Caki2 (cell line): ENCODE data around the gene FAT2. TPM values are rescaled to one million over a fixed set of nuclear protein-coding genes. Genes with fewer than 3 reads are reported as not detected.

ENCODE experiments used
- total RNA-seq: library from RNA; depleted of rRNA; stranded (reverse); fragments of >200 nt; shearing (Covaris generic); gene quantifications from 2 replicates; pipeline ENCODE4 v1.2.3, GENCODE V29; 2014; ENCODE audit warnings: low replicate concordance; rRNA removed

The FAT2 gene
- total RNA-seq, 1 experiment from 2014 or later, result 0.27 TPM

Other genes starting within 250 kb of the FAT2 start
- gene SLC36A2, start 243.8 kb downstream of the FAT2 start, total RNA-seq, result not detected in 2 replicates
- gene SLC36A1, start 143.7 kb downstream of the FAT2 start, total RNA-seq, result 2.1 and 7.9 TPM in 2 replicates
- gene SPARC, start 95.6 kb upstream of the FAT2 start, total RNA-seq, result 111 and 136 TPM in 2 replicates
- 19.8 and 39.4 TPM in 2 replicates for gene ATOX1, start 167.3 kb upstream of the FAT2 start, total RNA-seq
- 55.1 and 91.9 TPM in 2 replicates for gene G3BP1, start 180.6 kb upstream of the FAT2 start, total RNA-seq